ENCODE data around the gene MT1B. TPM values are rescaled to one million over a fixed set of nuclear protein-coding genes. Genes with fewer than 3 reads are reported as not detected.

The MT1B gene
- total and polyA plus RNA-seq, 2 experiments from 2014 or later: 0.47 TPM; not detected in 1

DNA sequence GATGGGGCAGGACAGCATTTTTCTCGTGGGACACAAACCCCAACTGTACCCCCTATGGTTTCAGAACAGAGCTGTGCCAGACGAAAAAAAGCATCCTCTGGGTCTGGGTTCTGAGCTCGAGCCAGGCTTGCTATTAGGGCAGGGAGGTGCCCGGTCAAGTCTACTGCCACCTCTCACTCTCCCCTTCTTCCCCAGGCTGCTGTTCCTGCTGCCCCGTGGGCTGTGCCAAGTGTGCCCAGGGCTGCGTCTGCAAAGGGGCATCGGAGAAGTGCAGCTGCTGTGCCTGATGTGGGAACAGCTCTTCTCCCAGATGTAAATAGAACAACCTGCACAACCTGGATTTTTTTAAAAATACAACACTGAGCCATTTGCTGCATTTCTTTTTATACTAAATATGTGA lies 25.0 kb upstream of the MT1B start:
- Histone ChIP-seq H3K4me3 (no peak overlapping the region), H3K36me3 (replicated peaks; ENCODE audit: insufficient read depth, low read depth) (no peaks in the 10 kb centered on the region), H3K79me2 (no peaks in the 10 kb centered on the region), H4K20me1 (ENCODE audit: insufficient read depth, poor library complexity, severe bottlenecking) (no peaks in the 10 kb centered on the region), H3K9me2 (replicated peaks; ENCODE audit: insufficient read depth) (no peaks in the 10 kb centered on the region), H3K27me3 (peaks cover 54% of the 10 kb centered on the region), H3K4me2 (peak overlapping the region; percentile 97), H2AFZ (no peak overlapping the region), H3K9me3 (ENCODE audit: low read depth) (no peaks in the 10 kb centered on the region), H3K4me1 (ENCODE audit: insufficient read depth) (peaks cover 4% of the 10 kb centered on the region), H3K27ac (no peak overlapping the region)
- DNase-seq (ENCODE audit: low spot score): no peak
- TF ChIP-seq EZH2phosphoT487 (IDR thresholded peaks at IDR 0.05; ENCODE audit: low read depth, severe bottlenecking, unreplicated experiment) (no peak), EZH2 (IDR thresholded peaks at IDR 0.05; ENCODE audit: borderline replicate concordance) (no peak)
- TF ChIP-seq, protein P1, sequence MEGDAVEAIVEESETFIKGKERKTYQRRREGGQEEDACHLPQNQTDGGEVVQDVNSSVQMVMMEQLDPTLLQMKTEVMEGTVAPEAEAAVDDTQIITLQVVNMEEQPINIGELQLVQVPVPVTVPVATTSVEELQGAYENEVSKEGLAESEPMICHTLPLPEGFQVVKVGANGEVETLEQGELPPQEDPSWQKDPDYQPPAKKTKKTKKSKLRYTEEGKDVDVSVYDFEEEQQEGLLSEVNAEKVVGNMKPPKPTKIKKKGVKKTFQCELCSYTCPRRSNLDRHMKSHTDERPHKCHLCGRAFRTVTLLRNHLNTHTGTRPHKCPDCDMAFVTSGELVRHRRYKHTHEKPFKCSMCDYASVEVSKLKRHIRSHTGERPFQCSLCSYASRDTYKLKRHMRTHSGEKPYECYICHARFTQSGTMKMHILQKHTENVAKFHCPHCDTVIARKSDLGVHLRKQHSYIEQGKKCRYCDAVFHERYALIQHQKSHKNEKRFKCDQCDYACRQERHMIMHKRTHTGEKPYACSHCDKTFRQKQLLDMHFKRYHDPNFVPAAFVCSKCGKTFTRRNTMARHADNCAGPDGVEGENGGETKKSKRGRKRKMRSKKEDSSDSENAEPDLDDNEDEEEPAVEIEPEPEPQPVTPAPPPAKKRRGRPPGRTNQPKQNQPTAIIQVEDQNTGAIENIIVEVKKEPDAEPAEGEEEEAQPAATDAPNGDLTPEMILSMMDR (IDR thresholded peaks at IDR 0.05; ENCODE audit: poor library complexity): no peak
- WGBS (ENCODE audit: low lambda C conversion rate, missing lambda C conversion rate): 57% methylated on average over 7 of the region's 7 CpGs

DNA sequence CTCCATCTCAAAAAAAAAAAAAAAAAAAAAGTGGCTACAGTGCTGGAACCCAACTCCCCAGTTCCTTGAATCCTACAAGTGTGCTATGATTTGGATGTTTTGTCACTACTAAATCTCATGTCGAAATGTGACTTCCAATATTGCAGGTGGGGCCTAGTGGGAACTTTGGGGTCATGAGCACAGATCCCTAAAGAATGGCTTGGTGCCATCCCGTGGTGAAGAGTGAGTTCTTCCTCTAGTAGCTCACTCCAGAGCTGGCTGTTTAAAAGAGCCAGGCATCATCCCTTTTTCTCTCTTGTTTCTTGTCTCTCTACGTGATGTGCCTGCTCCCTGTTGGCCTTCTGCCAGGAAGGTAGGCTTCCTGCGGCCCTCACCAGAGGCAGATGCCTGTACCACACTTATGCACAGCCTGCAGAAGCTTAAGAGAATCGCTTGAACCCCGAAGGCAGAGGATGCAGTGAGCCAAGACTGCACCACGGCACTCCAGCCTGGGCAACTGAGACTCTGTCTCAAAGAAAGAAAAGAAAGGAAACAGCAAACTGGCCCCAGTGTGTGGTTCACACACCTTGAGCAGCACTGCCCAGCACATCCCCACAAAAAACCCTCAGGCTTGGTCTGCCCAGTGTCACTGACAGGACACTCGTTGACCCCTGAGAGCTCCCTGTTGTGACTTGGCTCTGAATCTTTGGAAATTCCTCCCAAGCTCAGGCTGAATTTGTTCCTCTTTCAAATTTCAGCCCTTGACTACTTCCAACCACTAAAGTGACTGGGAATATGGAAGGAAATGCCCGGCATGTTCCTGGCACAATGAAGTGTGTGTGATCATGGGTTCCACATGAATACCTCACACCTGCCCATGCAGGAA lies 23.0 kb upstream of the MT1B start:
- no peak for TF ChIP-seq EZH2phosphoT487 (IDR thresholded peaks at IDR 0.05; ENCODE audit: low read depth, severe bottlenecking, unreplicated experiment)
- TF ChIP-seq, protein P1 (IDR thresholded peaks at IDR 0.05; ENCODE audit: poor library complexity): no peak
- no peak for TF ChIP-seq EZH2 (IDR thresholded peaks at IDR 0.05; ENCODE audit: borderline replicate concordance)
- H4K20me1 ChIP-seq (ENCODE audit: insufficient read depth, poor library complexity, severe bottlenecking): no peaks in the 10 kb centered on the region
- peaks cover 9% of the 10 kb centered on the region for H3K4me1 ChIP-seq (ENCODE audit: insufficient read depth)
- 72% methylated on average over 9 of the region's 9 CpGs for WGBS (ENCODE audit: low lambda C conversion rate, missing lambda C conversion rate)
- H3K4me2 ChIP-seq: no peak overlapping the region
- H3K36me3 ChIP-seq (replicated peaks; ENCODE audit: insufficient read depth, low read depth): no peaks in the 10 kb centered on the region
- H3K4me3 ChIP-seq: no peak overlapping the region
- H2AFZ ChIP-seq: no peak overlapping the region
- DNase-seq (ENCODE audit: low spot score): no peak
- H3K9me3 ChIP-seq (ENCODE audit: low read depth): no peaks in the 10 kb centered on the region
- peaks cover 70% of the 10 kb centered on the region for H3K27me3 ChIP-seq
- H3K27ac ChIP-seq: no peak overlapping the region
- H3K79me2 ChIP-seq: no peaks in the 10 kb centered on the region
- H3K9me2 ChIP-seq (replicated peaks; ENCODE audit: insufficient read depth): no peaks in the 10 kb centered on the region

DNA sequence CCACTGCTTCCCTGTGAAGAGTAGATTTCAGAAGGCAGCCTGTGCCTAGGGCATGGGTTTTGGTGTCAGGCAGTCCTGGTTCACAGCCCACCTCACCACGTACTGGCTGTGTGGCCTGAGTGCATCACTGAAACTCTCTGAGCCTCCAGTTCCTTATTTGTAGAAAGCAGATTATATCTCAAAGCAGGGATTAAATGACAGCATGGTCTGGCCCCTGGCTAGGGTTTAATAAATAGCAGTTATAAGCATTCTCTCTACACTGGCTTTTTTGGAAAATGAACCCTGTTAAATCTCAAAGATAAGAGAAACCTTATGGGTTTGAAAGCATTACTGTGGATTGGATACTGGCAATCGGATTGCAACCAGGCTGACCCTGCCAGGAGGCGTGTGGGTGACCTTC lies 22.2 kb upstream of the MT1B start:
- Histone ChIP-seq H3K4me1 (ENCODE audit: insufficient read depth) (peaks cover 9% of the 10 kb centered on the region), H2AFZ (no peak overlapping the region), H3K9me2 (replicated peaks; ENCODE audit: insufficient read depth) (no peaks in the 10 kb centered on the region), H3K4me3 (no peak overlapping the region), H3K27ac (no peak overlapping the region), H4K20me1 (ENCODE audit: insufficient read depth, poor library complexity, severe bottlenecking) (no peaks in the 10 kb centered on the region), H3K36me3 (replicated peaks; ENCODE audit: insufficient read depth, low read depth) (no peaks in the 10 kb centered on the region), H3K9me3 (ENCODE audit: low read depth) (no peaks in the 10 kb centered on the region), H3K4me2 (no peak overlapping the region), H3K79me2 (no peaks in the 10 kb centered on the region), H3K27me3 (peaks cover 78% of the 10 kb centered on the region)
- 44% methylated on average over 3 of the region's 3 CpGs for WGBS (ENCODE audit: low lambda C conversion rate, missing lambda C conversion rate)
- TF ChIP-seq, protein P1 (IDR thresholded peaks at IDR 0.05; ENCODE audit: poor library complexity): no peak
- TF ChIP-seq EZH2phosphoT487 (IDR thresholded peaks at IDR 0.05; ENCODE audit: low read depth, severe bottlenecking, unreplicated experiment): no peak
- no peak for TF ChIP-seq EZH2 (IDR thresholded peaks at IDR 0.05; ENCODE audit: borderline replicate concordance)
- no peak for DNase-seq (ENCODE audit: low spot score)

Data from hepatocyte (in vitro differentiated cells).